Hepatocyte (in vitro differentiated cells): ENCODE results near the gene DSCAML1.

Experiments used
- EZH2 ChIP-seq: fragments of 200-600 bp; sonication (generic); IDR thresholded peaks from 2 replicates; pipeline ENCODE4 v1.6.1; 2016; ENCODE audit warnings: antibody characterized with exemption, mild to moderate bottlenecking, borderline replicate concordance
- EZH2phosphoT487 ChIP-seq: fragments of 200-600 bp; sonication (generic); IDR thresholded peaks from one replicate; pipeline ENCODE4 v1.6.1; 2018; ENCODE audit warnings: antibody characterized with exemption, mild to moderate bottlenecking, low read depth, moderate library complexity; ENCODE audit not compliant: unreplicated experiment, severe bottlenecking
- TF ChIP-seq, protein P1 (sequence below): fragments of 200-600 bp; sonication (generic); IDR thresholded peaks from 2 replicates; pipeline ENCODE4 v1.5.1; 2016; ENCODE audit warnings: antibody characterized with exemption, mild to moderate bottlenecking; ENCODE audit not compliant: poor library complexity

DNA sequence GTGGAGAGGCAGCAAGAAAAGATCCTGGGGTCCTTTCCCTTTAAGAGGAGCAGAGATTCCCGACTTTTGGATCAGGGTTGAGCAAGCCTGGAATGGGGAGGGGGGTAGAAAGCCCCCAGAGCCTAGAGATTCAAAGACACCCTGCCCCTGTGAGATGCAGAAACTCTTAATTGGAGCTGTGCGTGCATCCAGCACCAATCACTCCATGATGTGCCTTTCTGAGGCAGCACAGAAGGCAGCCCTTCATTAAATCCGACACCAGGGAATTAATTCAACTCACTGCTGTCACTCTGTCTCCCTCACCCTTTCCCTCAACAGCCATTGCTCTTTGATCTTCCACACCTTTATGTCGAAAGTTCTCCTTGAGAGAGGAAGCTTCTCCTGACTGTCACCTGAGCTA lies 43.0 kb downstream of the DSCAML1 start:
- TF ChIP-seq, protein P1, sequence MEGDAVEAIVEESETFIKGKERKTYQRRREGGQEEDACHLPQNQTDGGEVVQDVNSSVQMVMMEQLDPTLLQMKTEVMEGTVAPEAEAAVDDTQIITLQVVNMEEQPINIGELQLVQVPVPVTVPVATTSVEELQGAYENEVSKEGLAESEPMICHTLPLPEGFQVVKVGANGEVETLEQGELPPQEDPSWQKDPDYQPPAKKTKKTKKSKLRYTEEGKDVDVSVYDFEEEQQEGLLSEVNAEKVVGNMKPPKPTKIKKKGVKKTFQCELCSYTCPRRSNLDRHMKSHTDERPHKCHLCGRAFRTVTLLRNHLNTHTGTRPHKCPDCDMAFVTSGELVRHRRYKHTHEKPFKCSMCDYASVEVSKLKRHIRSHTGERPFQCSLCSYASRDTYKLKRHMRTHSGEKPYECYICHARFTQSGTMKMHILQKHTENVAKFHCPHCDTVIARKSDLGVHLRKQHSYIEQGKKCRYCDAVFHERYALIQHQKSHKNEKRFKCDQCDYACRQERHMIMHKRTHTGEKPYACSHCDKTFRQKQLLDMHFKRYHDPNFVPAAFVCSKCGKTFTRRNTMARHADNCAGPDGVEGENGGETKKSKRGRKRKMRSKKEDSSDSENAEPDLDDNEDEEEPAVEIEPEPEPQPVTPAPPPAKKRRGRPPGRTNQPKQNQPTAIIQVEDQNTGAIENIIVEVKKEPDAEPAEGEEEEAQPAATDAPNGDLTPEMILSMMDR = no peak
- TF ChIP-seq EZH2 (no peak), EZH2phosphoT487 (no peak)
